GM23248 (cell line): ENCODE results near the gene KLHL40. TPM values are rescaled to one million over a fixed set of nuclear protein-coding genes. Genes with fewer than 3 reads are reported as not detected.

Experiments
- DNase-seq: peaks from one replicate; pipeline ENCODE4 v3.0.0-alpha.2; 2015
- H2AFZ ChIP-seq: fragments of 200-600 bp; sonication (generic); 2 replicates; pipeline ENCODE4 v1.6.1; 2016; ENCODE audit warnings: antibody characterized with exemption
- H3F3A ChIP-seq: fragments of 200-600 bp; sonication (generic); 2 replicates; pipeline ENCODE4 v1.6.1; 2016; ENCODE audit warnings: mild to moderate bottlenecking, antibody characterized with exemption, mixed run types; ENCODE audit not compliant: insufficient read depth
- H3K27ac ChIP-seq: fragments of 200-600 bp; sonication (generic); 2 replicates; pipeline ENCODE4 v1.5.1; 2016; ENCODE audit warnings: mild to moderate bottlenecking
- H3K27me3 ChIP-seq: fragments of 200-600 bp; sonication (generic); replicated peaks from 2 replicates; pipeline ENCODE4 v1.6.1; 2016; ENCODE audit warnings: mild to moderate bottlenecking; ENCODE audit not compliant: insufficient read depth
- H3K36me3 ChIP-seq: fragments of 200-600 bp; sonication (generic); 2 replicates; pipeline ENCODE4 v1.6.1; 2016; ENCODE audit warnings: low read depth, mild to moderate bottlenecking
- H3K4me1 ChIP-seq: fragments of 200-600 bp; sonication (generic); 2 replicates; pipeline ENCODE4 v1.6.1; 2016; ENCODE audit warnings: mild to moderate bottlenecking; ENCODE audit not compliant: insufficient read depth
- H3K4me2 ChIP-seq: fragments of 200-600 bp; sonication (generic); one replicate; pipeline ENCODE4 v1.6.1; 2016; ENCODE audit warnings: mild to moderate bottlenecking; ENCODE audit not compliant: unreplicated experiment
- H3K4me3 ChIP-seq: fragments of 200-600 bp; sonication (generic); 2 replicates; pipeline ENCODE4 v1.5.1; 2016; ENCODE audit warnings: mild to moderate bottlenecking
- H3K79me2 ChIP-seq: fragments of 200-600 bp; sonication (generic); 2 replicates; pipeline ENCODE4 v1.6.1; 2016; ENCODE audit warnings: mild to moderate bottlenecking; ENCODE audit not compliant: insufficient read depth
- H3K9ac ChIP-seq: fragments of 200-600 bp; sonication (generic); 2 replicates; pipeline ENCODE4 v1.6.1; 2016; ENCODE audit warnings: mild to moderate bottlenecking
- H3K9me2 ChIP-seq: fragments of 200-600 bp; sonication (generic); 2 replicates; pipeline ENCODE4 v1.6.1; 2016; ENCODE audit warnings: mixed run types, mild to moderate bottlenecking, moderate library complexity; ENCODE audit not compliant: insufficient read depth
- H3K9me3 ChIP-seq: fragments of 200-600 bp; sonication (generic); one replicate; pipeline ENCODE4 v1.6.1; 2017; ENCODE audit warnings: low read depth
- H4K20me1 ChIP-seq: fragments of 200-600 bp; sonication (generic); 2 replicates; pipeline ENCODE4 v1.6.0; 2016; ENCODE audit not compliant: insufficient read depth
- EZH2 ChIP-seq: fragments of 200-600 bp; sonication (generic); IDR thresholded peaks from 2 replicates; pipeline ENCODE4 v1.6.1; 2018; ENCODE audit warnings: antibody characterized with exemption, mild to moderate bottlenecking; ENCODE audit not compliant: insufficient read depth, poor library complexity, severe bottlenecking
- EZH2phosphoT487 ChIP-seq: fragments of 200-600 bp; sonication (generic); IDR thresholded peaks from 2 replicates; pipeline ENCODE4 v1.6.1; 2018; ENCODE audit warnings: antibody characterized with exemption, moderate library complexity, mild to moderate bottlenecking, low read depth; ENCODE audit not compliant: insufficient read depth
- WGBS, 2 experiments: methylation state at CpG; one replicate each; pipeline ENCODE4 v1.1.6; 2015 to 2017; ENCODE audit warnings: low lambda C conversion rate in 2 of 2, low coverage in 1 of 2; ENCODE audit errors: missing lambda C conversion rate in 2 of 2; 5-methylcytosine and 5-hydroxymethylcytosine counted together
- in situ Hi-C: fragments of 300-500 bp; cut with MboI; formaldehyde crosslinking; loops from 2 replicates; pipeline ENCODE4 v1.15.0; 2020
- polyA plus RNA-seq: library from polyadenylated mRNA; unstranded; fragments of >200 nt; fragmentation: Nextera tagmentation; extraction: Ambion mirVana; gene quantifications from 2 replicates; pipeline ENCODE4 v1.2.1, GENCODE V29; 2016
- total RNA-seq: library from RNA; depleted of rRNA; stranded (reverse); fragments of >200 nt; shearing (Covaris generic); gene quantifications from 2 replicates; pipeline ENCODE4 v1.2.3, GENCODE V29; 2014

The KLHL40 gene
- total and polyA plus RNA-seq, 2 experiments from 2014 or later: not detected

GRCh38 chr3:42709621-42710020 lies 24.3 kb downstream of the KLHL40 start:
- Histone ChIP-seq H3K9ac (no peak overlapping the region), H3K36me3 (no peaks in the 10 kb centered on the region), H3K9me2 (no peaks in the 10 kb centered on the region), H4K20me1 (no peaks in the 10 kb centered on the region), H3K4me3 (no peak overlapping the region), H3K27me3 (no peaks in the 10 kb centered on the region; the same call in 1 of the 2 replicates), H3K4me1 (no peaks in the 10 kb centered on the region), H3K9me3 (no peaks in the 10 kb centered on the region), H2AFZ (no peak overlapping the region), H3K4me2 (no peak overlapping the region), H3K27ac (no peak overlapping the region), H3K79me2 (no peaks in the 10 kb centered on the region), H3F3A (no peaks in the 10 kb centered on the region)
- TF ChIP-seq EZH2phosphoT487: no peak
- TF ChIP-seq EZH2: no peak
- in situ Hi-C loops: no loop called here
- DNase-seq: no peak
- 75 to 77% methylated on average over 9 to 10 of the region's 10 CpGs for WGBS, 2 experiments

- no peak overlapping the region for H3K9ac ChIP-seq
- in situ Hi-C loops: no loop called here
These were observed 25.1 kb downstream of the KLHL40 start for GRCh38 chr3:42710323-42711021.

GRCh38 chr3:42711491-42712343 lies 26.4 kb downstream of the KLHL40 start:
- no peaks in the 10 kb centered on the region for H3F3A ChIP-seq
- H3K4me3 ChIP-seq: no peak overlapping the region
- no peaks in the 10 kb centered on the region for H3K9me2 ChIP-seq
- H3K4me2 ChIP-seq: no peak overlapping the region
- no peak overlapping the region for H3K9ac ChIP-seq
- no peak overlapping the region for H3K27ac ChIP-seq
- H3K79me2 ChIP-seq: no peaks in the 10 kb centered on the region
- TF ChIP-seq EZH2: no peak
- no peak for TF ChIP-seq EZH2phosphoT487
- no peaks in the 10 kb centered on the region; the same call in 1 of the 2 replicates for H3K27me3 ChIP-seq
- no peak overlapping the region for H2AFZ ChIP-seq
- no peaks in the 10 kb centered on the region for H3K4me1 ChIP-seq
- H3K36me3 ChIP-seq: no peaks in the 10 kb centered on the region
- in situ Hi-C loops: no loop called here
- no peaks in the 10 kb centered on the region for H4K20me1 ChIP-seq
- H3K9me3 ChIP-seq: no peaks in the 10 kb centered on the region
- 40 to 42% methylated on average over 6 of the region's 6 CpGs for WGBS, 2 experiments
- DNase-seq: peak; percentile 16

More at GRCh38 chr3:42710323-42711021, 25.1 kb downstream of the KLHL40 start:
- Histone ChIP-seq H3K27me3 (no peaks in the 10 kb centered on the region; the same call in 1 of the 2 replicates), H3K4me3 (no peak overlapping the region), H3K36me3 (no peaks in the 10 kb centered on the region), H3K4me2 (no peak overlapping the region), H3K79me2 (no peaks in the 10 kb centered on the region), H3K9me2 (no peaks in the 10 kb centered on the region), H3K27ac (no peak overlapping the region), H3F3A (no peaks in the 10 kb centered on the region), H3K4me1 (no peaks in the 10 kb centered on the region), H3K9me3 (no peaks in the 10 kb centered on the region), H4K20me1 (no peaks in the 10 kb centered on the region), H2AFZ (no peak overlapping the region)
- no peak for DNase-seq
- WGBS, 2 experiments: 58 to 68% methylated on average over 7 of the region's 7 CpGs
- TF ChIP-seq EZH2phosphoT487 (no peak), EZH2 (no peak)

- Histone ChIP-seq H3K4me1 (no peaks in the 10 kb centered on the region), H3K4me2 (no peak overlapping the region), H3K27ac (no peak overlapping the region), H3F3A (no peaks in the 10 kb centered on the region), H2AFZ (no peak overlapping the region), H3K9ac (no peak overlapping the region), H3K9me2 (no peaks in the 10 kb centered on the region), H3K9me3 (no peaks in the 10 kb centered on the region), H3K36me3 (no peaks in the 10 kb centered on the region), H3K79me2 (no peaks in the 10 kb centered on the region), H4K20me1 (no peaks in the 10 kb centered on the region), H3K4me3 (no peak overlapping the region), H3K27me3 (no peaks in the 10 kb centered on the region; the same call in 1 of the 2 replicates)
- 83 to 88% methylated on average over 4 of the region's 4 CpGs for WGBS, 2 experiments
- DNase-seq: no peak
- TF ChIP-seq EZH2 (no peak), EZH2phosphoT487 (no peak)
- in situ Hi-C loops: no loop called here
These were observed 27.0 kb downstream of the KLHL40 start for GRCh38 chr3:42712344-42712648.
